ENCODE measurements around the gene LMOD1. TPM values are rescaled to one million over a fixed set of nuclear protein-coding genes. Genes with fewer than 3 reads are reported as not detected.
A peak's percentile ranks its signal among the peaks of the same experiment; 100 is the strongest.
"Not testable (repeated sequence)": the region's sequence is repeated elsewhere in the genome, so short reads cannot be mapped to it uniquely, and the experiment has no call there.

The LMOD1 gene
- 1 to 10 TPM; 3.5 to 8.2 (median 5.1) TPM for polyA plus RNA-seq (ENCODE audit: insufficient read depth in 1 of 5, insufficient read length in 5 of 5, low replicate concordance in 1 of 5)
- long read RNA-seq, donor 1, result 0 reads
- long read RNA-seq, donor 2, result 0 reads
- long read RNA-seq, donor 3, result 0 reads
- long read RNA-seq, donor 4, result 0 reads
- long read RNA-seq, donor 5, partial matches to known transcripts, result 186 of 239 reads
- long read RNA-seq, donor 5, other reads (novel, unspliced or antisense), result 53 of 239 reads
- long read RNA-seq, donor 6, result 0 reads
- long read RNA-seq, donor 7, result 0 reads
- long read RNA-seq, donor 8, result 0 reads

GRCh38 chr1:201946224-201946908, at the start of gene LMOD1:
TSS of gene LMOD1 (minus strand) at chr1:201946548. CDS start at chr1:201946340, 208 bp downstream.
- DNase-seq, result peak; percentile 79 to 82

GRCh38 chr1:201990427-201990826, 44.1 kb upstream of the LMOD1 start:
- DNase-seq, result no peak

- DNase-seq, result no peak
These were observed 43.2 kb upstream of the LMOD1 start for GRCh38 chr1:201989354-201990128.

- no peak for DNase-seq
These were observed 42.3 kb upstream of the LMOD1 start for GRCh38 chr1:201988601-201989000.

GRCh38 chr1:201985355-201985754, 39.0 kb upstream of the LMOD1 start:
- DNase-seq, result no peak

GRCh38 chr1:201984446-201984845, 38.1 kb upstream of the LMOD1 start:
- no peak for DNase-seq

- no peak for DNase-seq
These were observed 37.0 kb upstream of the LMOD1 start for GRCh38 chr1:201983380-201983805.

GRCh38 chr1:201982623-201983379, 36.5 kb upstream of the LMOD1 start, which contains the start of gene RNPEP:
TSS of gene RNPEP (plus strand) at chr1:201982648. CDS start at chr1:201982667, 19 bp downstream.
- DNase-seq, result peak; percentile 57 to 69

DNA sequence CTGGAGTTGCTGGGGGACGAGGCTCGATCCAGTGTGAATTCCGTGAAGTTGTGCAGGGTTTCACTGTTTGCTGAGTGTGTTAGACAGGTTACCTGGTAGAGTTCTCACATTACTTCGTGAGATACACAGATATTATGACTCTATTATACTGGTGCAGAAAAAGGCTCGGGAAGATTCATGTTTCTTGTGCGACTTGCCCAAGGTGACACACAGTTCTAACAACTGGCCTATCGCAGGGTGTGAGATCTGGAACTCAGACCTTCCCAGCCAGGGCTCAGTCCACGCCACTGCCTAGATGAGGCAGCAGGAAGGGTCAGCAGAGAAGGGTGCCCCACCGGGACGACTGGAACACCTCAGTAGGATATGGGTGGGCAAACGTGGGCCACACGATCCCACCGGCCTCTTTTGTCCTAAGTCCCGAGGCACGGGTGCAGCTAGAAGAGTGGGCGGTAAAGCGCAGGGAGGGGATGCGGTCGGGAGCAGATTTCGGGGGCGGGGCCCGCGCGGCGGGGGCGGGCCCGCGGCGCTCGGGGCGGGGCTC, 35.8 kb upstream of the LMOD1 start:
- peak in 1 of 2 donors; percentile 13 for DNase-seq

DNA sequence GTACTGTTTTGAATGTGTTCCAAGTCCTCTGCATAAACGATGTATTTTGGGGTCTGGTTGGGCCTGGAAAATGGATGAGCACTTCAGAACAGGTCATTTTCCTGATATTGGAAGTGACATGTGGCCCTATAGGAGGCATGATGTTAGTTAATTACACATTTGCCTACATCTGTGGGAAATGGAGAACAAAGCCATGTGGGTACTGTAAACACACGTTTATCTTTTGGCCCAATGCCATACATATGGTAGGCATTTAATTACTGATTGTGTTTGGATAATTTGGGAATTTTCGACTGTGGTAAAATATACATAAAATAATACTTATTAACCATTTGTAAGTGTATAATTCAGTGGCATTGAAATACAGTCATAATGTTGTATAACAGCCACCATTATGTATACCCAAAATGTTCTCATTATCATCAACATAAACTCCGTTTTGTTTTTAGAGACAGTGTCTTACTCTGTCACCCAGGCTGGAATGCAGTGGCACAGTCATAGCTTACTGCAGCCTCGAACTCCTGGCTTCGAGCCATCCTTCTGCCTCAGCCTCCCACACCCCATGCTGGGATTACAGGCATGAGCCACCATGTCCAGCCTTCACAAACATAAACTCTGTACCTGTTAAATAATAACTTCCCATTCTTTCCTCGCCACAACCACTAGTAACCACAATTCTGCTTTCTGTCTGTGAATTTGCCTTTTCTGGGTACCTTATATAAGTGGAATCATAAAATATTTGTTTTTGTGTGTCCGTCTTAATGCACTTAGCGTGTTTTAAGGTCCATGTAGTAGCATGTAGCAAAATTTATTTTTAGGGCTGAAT, 24.2 kb upstream of the LMOD1 start:
- DNase-seq, result no peak

DNA sequence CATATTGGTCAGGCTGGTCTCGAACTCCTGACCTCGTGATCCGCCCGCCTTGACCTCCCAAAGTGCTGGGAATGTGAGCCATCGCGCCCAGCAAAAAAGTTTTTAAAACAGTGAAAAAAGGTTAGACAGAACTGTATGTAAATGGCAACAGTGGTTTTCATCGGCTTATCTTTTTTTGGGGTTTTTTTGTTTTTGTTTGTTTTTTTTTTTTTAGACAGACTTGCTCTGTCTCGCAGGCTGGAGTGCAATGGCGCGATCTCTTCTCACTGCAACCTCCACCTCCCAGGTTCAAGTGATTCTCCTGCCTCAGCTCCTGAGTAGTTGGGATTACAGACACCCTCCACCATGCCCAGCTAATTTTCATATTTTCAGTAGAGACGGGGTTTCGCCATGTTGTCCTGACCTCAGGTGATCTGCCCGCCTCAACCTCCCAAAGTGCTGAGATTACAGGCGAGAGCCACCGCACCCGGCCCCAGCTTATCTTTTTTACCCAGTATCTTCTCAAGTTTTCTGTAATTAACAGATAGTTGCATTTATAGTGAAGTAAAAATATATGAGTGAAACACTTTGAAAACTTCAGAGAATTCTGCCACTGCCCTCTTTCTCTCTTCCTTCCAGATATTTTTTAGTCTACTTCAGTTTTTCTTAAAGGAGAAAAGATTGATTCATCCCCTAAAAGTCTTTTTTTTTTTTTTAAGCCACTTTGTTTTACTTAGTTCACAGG, 22.0 kb upstream of the LMOD1 start:
- DNase-seq, result no peak

GRCh38 chr1:201966171-201966570, 19.8 kb upstream of the LMOD1 start:
- no peak for DNase-seq

- DNase-seq, result no peak
These were observed 17.9 kb upstream of the LMOD1 start for GRCh38 chr1:201964261-201964660.

DNA sequence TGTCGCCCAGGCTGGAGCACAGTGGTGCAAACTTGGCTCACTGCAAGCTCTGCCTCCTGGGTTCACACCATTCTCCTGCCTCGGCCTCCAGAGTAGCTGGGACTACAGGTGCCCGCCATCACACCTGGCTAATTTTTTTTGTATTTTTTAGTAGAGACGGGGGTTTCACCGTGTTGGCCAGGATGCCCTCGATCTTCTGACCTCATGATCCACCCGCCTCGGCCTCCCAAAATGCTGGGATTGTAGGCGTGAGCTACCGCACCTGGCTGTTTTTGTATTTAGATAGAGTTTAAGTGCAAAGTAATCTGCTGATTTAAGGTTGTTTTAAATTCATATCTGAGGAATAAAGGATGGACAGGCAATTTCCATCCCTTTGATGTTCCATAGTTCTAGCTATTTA, 16.0 kb upstream of the LMOD1 start:
- DNase-seq, result not testable (repeated sequence)

- no peak for DNase-seq
These were observed 12.0 kb upstream of the LMOD1 start for GRCh38 chr1:201958348-201958747.

- no peak for DNase-seq
These were observed 9.4 kb upstream of the LMOD1 start for GRCh38 chr1:201955729-201956143.

DNA sequence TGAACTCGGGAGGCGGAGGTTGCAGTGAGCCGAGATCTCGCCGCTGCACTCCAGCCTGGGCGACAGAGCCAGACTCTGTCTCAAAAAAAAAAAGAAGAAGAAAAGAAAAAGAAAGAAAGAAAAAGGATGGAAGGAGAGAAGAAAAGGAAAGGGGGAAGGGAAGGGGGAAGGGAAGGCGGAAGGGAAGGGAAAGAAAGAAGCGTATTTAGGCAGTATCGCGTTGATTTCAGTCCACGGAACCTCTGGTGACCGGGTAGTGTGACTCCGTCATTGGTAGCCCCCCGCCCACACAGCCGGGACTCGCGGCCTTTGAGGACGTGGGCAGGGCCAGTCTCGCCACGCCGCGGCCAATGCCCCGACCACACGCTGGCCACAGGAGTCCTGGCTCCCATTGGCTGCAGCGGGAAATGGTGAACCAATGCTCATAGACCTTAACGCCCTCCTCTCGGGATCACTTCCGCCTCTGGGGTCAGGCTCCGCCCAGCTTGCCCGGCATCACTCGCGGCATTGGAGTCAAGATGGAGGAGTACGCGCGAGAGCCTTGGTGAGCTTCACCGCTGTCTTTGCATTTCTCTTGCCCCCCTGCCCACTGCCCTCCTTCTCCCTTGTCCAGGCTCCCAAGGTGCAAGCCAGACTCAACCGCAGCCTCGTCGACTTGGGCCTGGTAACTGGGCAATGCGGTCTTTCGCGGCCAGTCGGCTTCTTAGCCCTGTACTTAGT, 8.8 kb upstream of the LMOD1 start, which contains the start of gene TIMM17A:
Gene TIMM17A (plus strand): TSS at position 495 of the 720 bp plus-strand sequence. CDS start 24 bp downstream, at position 519.
- peak; percentile 94 to 97 for DNase-seq

- no peak for DNase-seq
These were observed 8.1 kb upstream of the LMOD1 start for GRCh38 chr1:201954263-201955008.
